H1 (cell line): ENCODE results near the gene PALM2AKAP2. TPM values are rescaled to one million over a fixed set of nuclear protein-coding genes. Genes with fewer than 3 reads are reported as not detected.

ENCODE experiments used
- CTCF ChIA-PET: fragments of 300-600 bp; sonication (Branson Sonifier 250); formaldehyde crosslinking; loops from one replicate; lab custom pipeline; 2021; ENCODE audit not compliant: partially characterized antibody; lab: Charles Lee
- POLR2A ChIA-PET: fragments of 300-600 bp; sonication (Branson Sonifier 250); formaldehyde crosslinking; loops from one replicate; lab custom pipeline; 2021; ENCODE audit warnings: inconsistent platforms; ENCODE audit not compliant: partially characterized antibody; lab: Charles Lee
- DNase-seq, 2 experiments: peaks; one replicate each; pipeline versions ENCODE4 v3.0.0 to v3.0.0-alpha.2; 2010 to 2022; ENCODE audit warnings: low spot score in 2 of 2, low read depth in 1 of 2, mixed read lengths in 1 of 2
- FAIRE-seq: peaks from 2 replicates; lab custom pipeline; 2011; peaks lifted over from hg19 to GRCh38; lab: Jason Lieb, UNC
- H2AFZ ChIP-seq: 2 replicates; pipeline ENCODE4 v1.8.1; 2012; ENCODE audit warnings: low read length, inconsistent platforms
- H2AK5ac ChIP-seq: 2 replicates; pipeline ENCODE4 v1.6.1; 2013; ENCODE audit warnings: low read depth, low read length
- H2BK120ac ChIP-seq: replicated peaks from 2 replicates; pipeline ENCODE3; 2013; ENCODE audit warnings: low read depth, low read length, inconsistent platforms
- H2BK12ac ChIP-seq: 2 replicates; pipeline ENCODE4 v1.6.1; 2013; ENCODE audit warnings: low read depth, low read length
- H2BK15ac ChIP-seq: 2 replicates; pipeline ENCODE4 v1.6.1; 2013; ENCODE audit warnings: low read length
- H2BK20ac ChIP-seq: 2 replicates; pipeline ENCODE4 v1.6.1; 2013; ENCODE audit warnings: low read length
- H2BK5ac ChIP-seq: 2 replicates; pipeline ENCODE4 v1.6.1; 2013; ENCODE audit warnings: low read depth, low read length
- H3K14ac ChIP-seq: 2 replicates; pipeline ENCODE4 v1.6.1; 2013; ENCODE audit warnings: inconsistent platforms; ENCODE audit not compliant: insufficient read length
- H3K18ac ChIP-seq: 2 replicates; pipeline ENCODE4 v1.6.1; 2013; ENCODE audit warnings: low read length; ENCODE audit errors: extremely low read depth
- H3K23ac ChIP-seq: 2 replicates; pipeline ENCODE4 v1.6.1; 2013; ENCODE audit warnings: inconsistent platforms; ENCODE audit not compliant: insufficient read length
- H3K23me2 ChIP-seq: 2 replicates; pipeline ENCODE4 v1.6.1; 2013; ENCODE audit warnings: low read depth, low read length
- H3K27ac ChIP-seq: 2 replicates; pipeline ENCODE4 v1.6.1; 2011; ENCODE audit warnings: low read depth, low read length, inconsistent platforms
- H3K27me3 ChIP-seq, 4 experiments: replicated peaks in 1 of 4; 1 replicate in 1 of 4; 2 replicates in 3 of 4; pipeline versions ENCODE4 v1.6.1 to v1.8.1; 2011 to 2013; ENCODE audit warnings: low read length in 3 of 4, mild to moderate bottlenecking in 3 of 4, inconsistent platforms in 2 of 4, mixed read lengths in 2 of 4, moderate library complexity in 1 of 4; ENCODE audit not compliant: control insufficient read depth in 3 of 4, insufficient read depth in 3 of 4; ENCODE audit errors: extremely low read depth in 1 of 4
- H3K36me3 ChIP-seq, 4 experiments: 2 replicates each; pipeline versions ENCODE4 v1.6.1 to v1.8.1; 2011 to 2013; ENCODE audit warnings: mild to moderate bottlenecking in 4 of 4, low read length in 3 of 4, moderate library complexity in 2 of 4, control low read depth in 1 of 4, inconsistent platforms in 1 of 4; ENCODE audit not compliant: insufficient read depth in 4 of 4, control insufficient read depth in 2 of 4
- H3K4ac ChIP-seq: replicated peaks from 2 replicates; pipeline ENCODE3; 2013; ENCODE audit warnings: low read length, low read depth, mixed read lengths, inconsistent platforms; ENCODE audit not compliant: insufficient read length
- H3K4me1 ChIP-seq, 4 experiments: replicated peaks in 1 of 4; 1 replicate in 1 of 4; 2 replicates in 3 of 4; pipeline versions ENCODE4 v1.6.1 to v1.8.1; 2011 to 2013; ENCODE audit warnings: low read length in 3 of 4, inconsistent platforms in 2 of 4, mixed read lengths in 1 of 4; ENCODE audit not compliant: insufficient read depth in 4 of 4, control insufficient read depth in 3 of 4
- H3K4me2 ChIP-seq, 2 experiments: 2 replicates each; pipeline versions ENCODE4 v1.6.1 to v1.8.1; 2011 to 2013; ENCODE audit warnings: low read depth in 2 of 2, low read length in 2 of 2, control low read depth in 1 of 2, inconsistent platforms in 1 of 2, mild to moderate bottlenecking in 1 of 2; ENCODE audit not compliant: insufficient read depth in 1 of 2
- H3K4me3 ChIP-seq, 4 experiments: fragments of 200-600, 300-600 bp in 1 of 4; sonication (generic), shearing (Covaris generic), sonication (Bioruptor Twin) in 1 of 4; 2 replicates each; pipeline versions ENCODE4 v1.5.1 to v1.8.1; 2011 to 2016; ENCODE audit warnings: low read length in 4 of 4, low read depth in 3 of 4, control low read depth in 2 of 4, inconsistent platforms in 2 of 4, mild to moderate bottlenecking in 2 of 4, mixed read lengths in 1 of 4, moderate library complexity in 1 of 4; ENCODE audit not compliant: insufficient read depth in 2 of 4; ENCODE audit errors: extremely low read depth in 1 of 4
- H3K56ac ChIP-seq: replicated peaks from 2 replicates; pipeline ENCODE3; 2013; ENCODE audit warnings: low read depth, mild to moderate bottlenecking, mixed read lengths, low read length, inconsistent platforms; ENCODE audit not compliant: insufficient read length
- H3K79me1 ChIP-seq: 2 replicates; pipeline ENCODE4 v1.6.1; 2013; ENCODE audit warnings: low read depth, low read length, control low read depth
- H3K79me2 ChIP-seq, 2 experiments: 2 replicates each; pipeline versions ENCODE4 v1.6.1 to v1.8.1; 2012 to 2013; ENCODE audit warnings: low read length in 2 of 2, mild to moderate bottlenecking in 2 of 2, inconsistent platforms in 1 of 2; ENCODE audit not compliant: insufficient read depth in 2 of 2, control insufficient read depth in 1 of 2
- H3K9ac ChIP-seq, 4 experiments: replicated peaks in 1 of 4; 1 replicate in 1 of 4; 2 replicates in 3 of 4; pipeline versions ENCODE4 v1.6.1 to v1.8.1; 2011 to 2013; ENCODE audit warnings: low read depth in 3 of 4, low read length in 3 of 4, control low read depth in 2 of 4, mild to moderate bottlenecking in 2 of 4, moderate library complexity in 2 of 4, inconsistent platforms in 1 of 4; ENCODE audit errors: extremely low read depth in 1 of 4
- H3K9me3 ChIP-seq, 2 experiments: 2 replicates each; pipeline versions ENCODE4 v1.6.1 to v1.8.1; 2012 to 2013; ENCODE audit warnings: mild to moderate bottlenecking in 2 of 2, moderate library complexity in 2 of 2, control low read depth in 1 of 2, inconsistent platforms in 1 of 2, low read depth in 1 of 2, low read length in 1 of 2, mixed read lengths in 1 of 2; ENCODE audit not compliant: insufficient read depth in 2 of 2
- H4K20me1 ChIP-seq, 2 experiments: replicated peaks in 1 of 2; 2 replicates each; pipeline versions ENCODE3 to v1.8.1; 2011 to 2013; ENCODE audit warnings: inconsistent platforms in 2 of 2, low read length in 2 of 2, mild to moderate bottlenecking in 1 of 2; ENCODE audit not compliant: insufficient read depth in 2 of 2, control insufficient read depth in 1 of 2
- H4K5ac ChIP-seq: 2 replicates; pipeline ENCODE4 v1.6.1; 2013; ENCODE audit warnings: low read length, low read depth, mixed read lengths, inconsistent platforms; ENCODE audit not compliant: insufficient read length
- H4K8ac ChIP-seq: 2 replicates; pipeline ENCODE4 v1.8.0; 2013; ENCODE audit warnings: mild to moderate bottlenecking, moderate library complexity, low read length, inconsistent platforms; ENCODE audit not compliant: insufficient read depth; ENCODE audit errors: extremely low read depth
- H4K91ac ChIP-seq: replicated peaks from 2 replicates; pipeline ENCODE3; 2013; ENCODE audit warnings: low read length, mixed read lengths, inconsistent platforms; ENCODE audit not compliant: insufficient read length
- ATF2 ChIP-seq: IDR thresholded peaks from 2 replicates; pipeline ENCODE4 v1.6.1; 2012; ENCODE audit warnings: low read length, inconsistent platforms
- ATF3 ChIP-seq: IDR thresholded peaks from 2 replicates; pipeline ENCODE4 v1.6.1; 2011; ENCODE audit warnings: low read depth, mild to moderate bottlenecking, low read length; ENCODE audit not compliant: insufficient read depth
- CHD1 ChIP-seq: IDR thresholded peaks from 2 replicates; pipeline ENCODE4 v1.6.1; 2012; ENCODE audit warnings: low read depth, low read length, improper control_type of control experiment
- CREB1 ChIP-seq: IDR thresholded peaks from 2 replicates; pipeline ENCODE4 v1.6.1; 2012; ENCODE audit warnings: inconsistent platforms
- CTCF ChIP-seq, 3 experiments: IDR thresholded peaks; 1 replicate in 2 of 3; 2 replicates in 1 of 3; pipeline versions ENCODE4 v1.5.1 to v1.6.1; 2011; ENCODE audit warnings: low read length in 3 of 3, mild to moderate bottlenecking in 3 of 3, inconsistent platforms in 2 of 3, low read depth in 1 of 3, moderate library complexity in 1 of 3; ENCODE audit not compliant: insufficient read depth in 1 of 3; ENCODE audit errors: control extremely low read depth in 1 of 3
- SIX5 ChIP-seq: IDR thresholded peaks from 2 replicates; pipeline ENCODE4 v1.6.1; 2011; ENCODE audit warnings: mild to moderate bottlenecking, low read depth, low read length
- TCF12 ChIP-seq: IDR thresholded peaks from 2 replicates; pipeline ENCODE4 v1.6.1; 2011; ENCODE audit warnings: low read depth, mild to moderate bottlenecking, low read length
- USF2 ChIP-seq: IDR thresholded peaks from 2 replicates; pipeline ENCODE4 v1.6.1; 2011; ENCODE audit warnings: low read length, improper control_type of control experiment
- WGBS, 2 experiments: shearing (Covaris generic) in 1 of 2; methylation state at CpG; one replicate each; pipeline versions ENCODE4 v1.1.6 to v1.1.7; 2013 to 2015; ENCODE audit warnings: low lambda C conversion rate in 2 of 2, mixed read lengths in 2 of 2, inconsistent platforms in 1 of 2, low coverage in 1 of 2, missing lambda C conversion rate in 1 of 2; ENCODE audit not compliant: insufficient replicate concordance in 2 of 2, insufficient coverage in 1 of 2, insufficient read length in 1 of 2; ENCODE audit errors: extremely low coverage in 1 of 2, missing lambda C conversion rate in 1 of 2; 5-methylcytosine and 5-hydroxymethylcytosine counted together
- polyA plus RNA-seq, 7 experiments: library from polyadenylated mRNA; depleted of rRNA in 3 of 7; stranded (reverse) in 5 of 7; unstranded in 2 of 7; fragments of >200 nt in 5 of 7; fragments of 200-250 nt in 2 of 7; gene quantifications; 1 replicate in 5 of 7; 2 replicates in 1 of 7; 4 replicates in 1 of 7; pipeline versions ENCODE4 v1.2.1 to v1.2.3, GENCODE V29; 2011 to 2013; ENCODE audit warnings: missing spikeins in 2 of 7, mixed read lengths in 2 of 7
- total RNA-seq: library from RNA; stranded (reverse); fragmentation: NEBNext Ultra II Directional; extraction: Animal tissue kit (Norgen Biotek cat#: 25700); gene quantifications from 2 replicates; pipeline ENCODE4 v1.2.1, GENCODE V29; 2021

PALM2AKAP2 gene
- total and polyA plus RNA-seq, 2 of the 8 experiments (the other 6 are each of a cell fraction or from before 2014, with no cell fraction given): 0.38 to 20.5 TPM

- Histone ChIP-seq H3K27ac (no peak overlapping the region), H2AFZ (no peak overlapping the region), H3K79me2 (no peaks in the 10 kb centered on the region), H2BK5ac (no peak overlapping the region), H3K56ac (no peak overlapping the region), H3K4me1 (peaks cover 0 to under 1% (median 0%) of the 10 kb centered on the region in 4 experiments; a peak in 1 of 7 replicates), H2BK12ac (no peak overlapping the region), H2AK5ac (no peak overlapping the region), H3K9me3 (no peaks in the 10 kb centered on the region), H3K4ac (no peak overlapping the region), H4K20me1 (no peaks in the 10 kb centered on the region), H3K4me2 (no peak overlapping the region), H3K23ac (no peak overlapping the region), H4K91ac (no peak overlapping the region), H3K27me3 (no peaks in the 10 kb centered on the region), H3K79me1 (no peaks in the 10 kb centered on the region), H2BK20ac (no peak overlapping the region), H3K9ac (no peak overlapping the region), H4K5ac (no peak overlapping the region), H3K4me3 (no peak overlapping the region), H3K36me3 (no peaks in the 10 kb centered on the region), H4K8ac (no peak overlapping the region), H3K23me2 (no peaks in the 10 kb centered on the region), H2BK120ac (no peak overlapping the region), H2BK15ac (no peak overlapping the region), H3K14ac (no peak overlapping the region), H3K18ac (no peak overlapping the region)
- FAIRE-seq: no peak
- WGBS, 2 experiments: 90% methylated on average over 6 of the region's 6 CpGs; no CpG with 5 or more reads in 1 of the 2 experiments
- no peak for DNase-seq
- CTCF ChIA-PET: interaction anchor here (0.7 to 0.8 kb wide), 2 partner anchors 11 to 81 kb away, joined by 3 read pairs; no protein-coding TSS in a partner anchor
- POLR2A ChIA-PET: no interaction called here
- no peak for TF ChIP-seq CREB1
- TF ChIP-seq USF2: no peak
- TF ChIP-seq ATF3: no peak
- no peak for TF ChIP-seq SIX5
- TF ChIP-seq TCF12: no peak
- TF ChIP-seq ATF2: no peak
- TF ChIP-seq CHD1: no peak
- no peak for TF ChIP-seq CTCF (IDR thresholded peaks at IDR 0.05; ENCODE audit: control extremely low read depth in 1 of 3, insufficient read depth in 1 of 3, low read depth in 1 of 3, low read length in 3 of 3)
Measured at GRCh38 chr9:109735801-109736200, 44.2 kb upstream of the PALM2AKAP2 start.
